Esophagus muscularis mucosa (tissue), 3 donors: ENCODE results near the gene PFN2.

ENCODE experiments used
- POLR2A ChIP-seq: fragments of 450-650 bp; IDR thresholded peaks from one replicate; pipeline ENCODE4 v1.6.1; 2017; ENCODE audit warnings: antibody characterized with exemption, moderate library complexity, mild to moderate bottlenecking, low read depth
- TF ChIP-seq, protein P1 (sequence below), 3 experiments: fragments of 200-600 bp in 2 of 3; fragments of 450-650 bp in 1 of 3; sonication (generic) in 2 of 3; IDR thresholded peaks; one replicate each; pipeline ENCODE4 v1.5.1; 2017 to 2019; ENCODE audit warnings: antibody characterized with exemption in 3 of 3, mild to moderate bottlenecking in 2 of 3, moderate library complexity in 1 of 3

DNA sequence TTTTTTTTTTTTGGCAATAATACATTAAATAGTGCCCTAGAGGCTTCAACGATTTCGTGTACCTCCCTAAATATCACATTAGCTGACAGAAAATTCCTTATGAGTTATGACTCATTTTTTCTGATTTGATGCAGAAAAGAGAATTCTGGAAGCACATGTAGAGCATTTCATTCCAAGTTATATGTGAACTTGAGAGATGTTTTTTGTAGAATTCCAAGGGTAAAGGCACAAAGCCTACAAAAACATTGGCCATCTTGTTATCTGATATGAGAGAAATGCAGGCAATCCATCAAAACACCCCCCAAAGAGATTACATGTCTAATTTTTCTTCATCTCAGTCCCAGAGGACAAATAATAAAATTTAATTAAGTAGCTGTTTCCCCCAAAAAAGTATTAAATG is 6.7 kb upstream of the PFN2 start:
- TF ChIP-seq, protein P1, sequence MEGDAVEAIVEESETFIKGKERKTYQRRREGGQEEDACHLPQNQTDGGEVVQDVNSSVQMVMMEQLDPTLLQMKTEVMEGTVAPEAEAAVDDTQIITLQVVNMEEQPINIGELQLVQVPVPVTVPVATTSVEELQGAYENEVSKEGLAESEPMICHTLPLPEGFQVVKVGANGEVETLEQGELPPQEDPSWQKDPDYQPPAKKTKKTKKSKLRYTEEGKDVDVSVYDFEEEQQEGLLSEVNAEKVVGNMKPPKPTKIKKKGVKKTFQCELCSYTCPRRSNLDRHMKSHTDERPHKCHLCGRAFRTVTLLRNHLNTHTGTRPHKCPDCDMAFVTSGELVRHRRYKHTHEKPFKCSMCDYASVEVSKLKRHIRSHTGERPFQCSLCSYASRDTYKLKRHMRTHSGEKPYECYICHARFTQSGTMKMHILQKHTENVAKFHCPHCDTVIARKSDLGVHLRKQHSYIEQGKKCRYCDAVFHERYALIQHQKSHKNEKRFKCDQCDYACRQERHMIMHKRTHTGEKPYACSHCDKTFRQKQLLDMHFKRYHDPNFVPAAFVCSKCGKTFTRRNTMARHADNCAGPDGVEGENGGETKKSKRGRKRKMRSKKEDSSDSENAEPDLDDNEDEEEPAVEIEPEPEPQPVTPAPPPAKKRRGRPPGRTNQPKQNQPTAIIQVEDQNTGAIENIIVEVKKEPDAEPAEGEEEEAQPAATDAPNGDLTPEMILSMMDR (IDR thresholded peaks at IDR 0.05): no peak
- TF ChIP-seq POLR2A: no peak
